AG04450 (cell line): ENCODE measurements around the gene TNFRSF18. TPM values are rescaled to one million over a fixed set of nuclear protein-coding genes. Genes with fewer than 3 reads are reported as not detected.
"Not testable (repeated sequence)": the region's sequence is repeated elsewhere in the genome, so short reads cannot be mapped to it uniquely, and the experiment has no call there.

Experiments used
- CTCF ChIA-PET: fragments of 300-600, 350-600 bp; formaldehyde crosslinking; extraction: SDS; loops from one replicate; lab custom pipeline; 2022; ENCODE audit warnings: antibody characterized with exemption, inconsistent platforms; lab: Charles Lee
- POLR2A ChIA-PET: fragments of 350-600 bp; formaldehyde crosslinking; extraction: SDS; loops from one replicate; lab custom pipeline; 2021; ENCODE audit warnings: antibody characterized with exemption, inconsistent platforms; lab: Yijun Ruan, JAX
- DNase-seq: peaks from one replicate; pipeline ENCODE4 v3.0.0-alpha.2; 2011; ENCODE audit warnings: low read depth, low spot score
- H3K27ac ChIP-seq: one replicate; pipeline ENCODE4 v1.5.1; 2012; ENCODE audit warnings: low read depth, low read length, control low read depth
- H3K27me3 ChIP-seq: one replicate; pipeline ENCODE4 v1.6.0; 2012; ENCODE audit warnings: low read length; ENCODE audit not compliant: control insufficient read depth, insufficient read depth
- H3K4me3 ChIP-seq: 2 replicates; pipeline ENCODE4 v1.5.1; 2011; ENCODE audit warnings: mild to moderate bottlenecking, low read depth, low read length, control low read depth
- H3K9me3 ChIP-seq: 2 replicates; pipeline ENCODE4 v1.5.1; 2012; ENCODE audit warnings: low read length; ENCODE audit not compliant: control insufficient read depth, insufficient read depth
- CTCF ChIP-seq: IDR thresholded peaks from 2 replicates; pipeline ENCODE4 v1.5.1; 2011; ENCODE audit warnings: low read depth, low read length, control low read depth, inconsistent platforms
- polyA plus RNA-seq: library from polyadenylated mRNA; depleted of rRNA; stranded (reverse); fragments of >200 nt; gene quantifications from 2 replicates; pipeline ENCODE4 v1.2.3, GENCODE V29; 2011

TNFRSF18 gene
- polyA plus RNA-seq, 1 experiment = 1.0 TPM

GRCh38 chr1:1196431-1197187 lies 9.8 kb downstream of the TNFRSF18 start:
- ChIA-PET POLR2A (no interaction called here), CTCF (no interaction called here)
- no peaks in the 10 kb centered on the region for H3K27me3 ChIP-seq
- TF ChIP-seq CTCF = no peak
- no peak for DNase-seq
- H3K27ac ChIP-seq = no peak overlapping the region
- peaks cover 13% of the 10 kb centered on the region for H3K9me3 ChIP-seq
- no peak overlapping the region for H3K4me3 ChIP-seq

GRCh38 chr1:1195726-1196125 lies 10.7 kb downstream of the TNFRSF18 start:
- H3K4me3 ChIP-seq, H3K27ac ChIP-seq, DNase-seq, CTCF ChIA-PET, POLR2A ChIA-PET, H3K27me3 ChIP-seq: not testable (repeated sequence)
- peaks cover 14% of the 10 kb centered on the region for H3K9me3 ChIP-seq

- no peak for DNase-seq
- Histone ChIP-seq H3K4me3 (no peak overlapping the region), H3K27me3 (peaks cover 2% of the 10 kb centered on the region), H3K27ac (no peak overlapping the region), H3K9me3 (peaks cover 14% of the 10 kb centered on the region)
- ChIA-PET POLR2A (no interaction called here), CTCF (interaction anchor here (0.7 kb wide), 1 partner anchor 75 kb away, joined by 3 read pairs; no protein-coding TSS in a partner anchor)
- no peak for TF ChIP-seq CTCF
Measured at GRCh38 chr1:1194723-1195122, 11.7 kb downstream of the TNFRSF18 start.

GRCh38 chr1:1191734-1192133 lies 14.7 kb downstream of the TNFRSF18 start:
- Histone ChIP-seq H3K27ac (no peak overlapping the region), H3K9me3 (peaks cover 14% of the 10 kb centered on the region), H3K4me3 (no peak overlapping the region), H3K27me3 (peaks cover 2% of the 10 kb centered on the region)
- POLR2A ChIA-PET = no interaction called here
- CTCF ChIA-PET = no interaction called here
- no peak for TF ChIP-seq CTCF
- no peak for DNase-seq

- peaks cover 15% of the 10 kb centered on the region for H3K9me3 ChIP-seq
- CTCF ChIA-PET = no interaction called here
- POLR2A ChIA-PET = no interaction called here
- DNase-seq = no peak
- no peak overlapping the region for H3K4me3 ChIP-seq
- no peak overlapping the region for H3K27ac ChIP-seq
- H3K27me3 ChIP-seq = peaks cover 2% of the 10 kb centered on the region
- TF ChIP-seq CTCF = no peak
Measured at GRCh38 chr1:1189111-1189510, 17.3 kb downstream of the TNFRSF18 start.
